Prostate gland (tissue), 2 donors: ENCODE measurements around the gene DPH1. TPM values are rescaled to one million over a fixed set of nuclear protein-coding genes. Genes with fewer than 3 reads are reported as not detected.
A peak's percentile ranks its signal among the peaks of the same experiment; 100 is the strongest.
"Not testable (repeated sequence)": the region's sequence is repeated elsewhere in the genome, so short reads cannot be mapped to it uniquely, and the experiment has no call there.

Experiments
- DNase-seq: peaks from one replicate; pipeline ENCODE4 v3.0.0-alpha.2; 2019; ENCODE audit warnings: low spot score
- H3K27ac ChIP-seq, 2 donors: fragments of 200-600 bp; sonication (generic); 2 replicates each; pipeline ENCODE4 v1.5.1; 2017 to 2019
- H3K27me3 ChIP-seq: fragments of 200-600 bp; sonication (generic); replicated peaks from 2 replicates; pipeline ENCODE4 v1.5.1; 2019; ENCODE audit not compliant: insufficient read depth
- H3K36me3 ChIP-seq, 2 donors: fragments of 200-600 bp; sonication (generic); 1 replicate in 1 of 2; 2 replicates in 1 of 2; pipeline versions ENCODE4 v1.5.1 to v1.8.1; 2017 to 2019
- H3K4me1 ChIP-seq: fragments of 200-600 bp; sonication (generic); replicated peaks from 2 replicates; pipeline ENCODE4 v1.5.1; 2019
- H3K4me3 ChIP-seq, 2 donors: fragments of 200-600 bp; sonication (generic); 2 replicates each; pipeline ENCODE4 v1.5.1; 2017 to 2019
- H3K9me3 ChIP-seq: fragments of 200-600 bp; sonication (generic); 2 replicates; pipeline ENCODE4 v1.5.1; 2017
- POLR2A ChIP-seq: fragments of 450-650 bp; IDR thresholded peaks from one replicate; pipeline ENCODE4 v1.6.1; 2016; ENCODE audit warnings: antibody characterized with exemption, mild to moderate bottlenecking
- POLR2AphosphoS5 ChIP-seq: sonication (generic); formaldehyde crosslinking; IDR thresholded peaks from one replicate; pipeline ENCODE4 v1.6.1; 2017; ENCODE audit warnings: antibody characterized with exemption
- WGBS: methylation state at CpG from one replicate; pipeline ENCODE4 v1.1.5; 2018; 5-methylcytosine and 5-hydroxymethylcytosine counted together
- intact Hi-C: fragments of 100-400 bp; cut with DNase I; formaldehyde crosslinking; loops from one replicate; pipeline ENCODE4 v1.14.2; 2022
- total RNA-seq, 2 donors: library from RNA; depleted of rRNA; stranded (reverse); fragments of >200 nt; gene quantifications; one replicate each; pipeline ENCODE4 v1.1.0, GENCODE V29; 2016
- TF ChIP-seq, protein P1 (sequence below), 4 experiments: fragments of 200-600 bp in 2 of 4; fragments of 450-650 bp in 2 of 4; sonication (generic) in 2 of 4; IDR thresholded peaks; 1 replicate in 3 of 4; 2 replicates in 1 of 4; pipeline ENCODE4 v1.5.1; 2016 to 2019; ENCODE audit warnings: antibody characterized with exemption in 4 of 4, mild to moderate bottlenecking in 2 of 4, moderate library complexity in 2 of 4

The DPH1 gene
- total RNA-seq, 2 donors from 2014 or later: 61.4 to 84.1 TPM

DNA sequence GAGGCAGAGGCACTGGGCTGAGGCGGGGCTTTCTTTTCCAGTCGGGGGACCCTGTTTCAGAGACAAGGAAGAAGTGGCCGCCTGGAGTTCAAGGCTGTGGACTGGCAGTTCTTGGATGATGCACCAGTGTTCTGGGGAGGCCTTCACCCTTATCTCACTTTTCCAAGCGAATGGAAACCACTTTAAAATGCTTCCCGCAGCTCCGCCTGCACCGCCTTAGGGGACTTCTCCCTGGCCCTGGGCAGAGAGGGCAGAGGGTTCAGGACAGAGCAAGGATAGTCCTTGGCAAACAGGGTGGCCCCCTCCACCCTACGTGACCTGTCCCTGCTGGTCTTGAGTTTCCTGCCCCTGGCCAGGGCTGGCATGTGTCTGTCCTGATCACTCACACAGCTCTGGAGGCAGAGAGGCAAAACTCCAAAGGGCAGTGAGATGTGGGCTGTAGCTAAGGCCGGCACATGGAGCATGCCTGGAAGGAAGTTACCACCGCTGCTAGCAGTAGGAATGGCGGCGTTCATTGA lies 25.5 kb upstream of the DPH1 start:
- no peak for DNase-seq
- Histone ChIP-seq H3K27me3 (no peaks in the 10 kb centered on the region), H3K4me1 (peaks cover 6% of the 10 kb centered on the region), H3K36me3 (no peaks in the 10 kb centered on the region), H3K9me3 (no peaks in the 10 kb centered on the region), H3K4me3 (no peak overlapping the region), H3K27ac (no peak overlapping the region)
- WGBS: 84% methylated on average over 12 of the region's 12 CpGs
- intact Hi-C loops: no loop called here
- TF ChIP-seq, protein P1, sequence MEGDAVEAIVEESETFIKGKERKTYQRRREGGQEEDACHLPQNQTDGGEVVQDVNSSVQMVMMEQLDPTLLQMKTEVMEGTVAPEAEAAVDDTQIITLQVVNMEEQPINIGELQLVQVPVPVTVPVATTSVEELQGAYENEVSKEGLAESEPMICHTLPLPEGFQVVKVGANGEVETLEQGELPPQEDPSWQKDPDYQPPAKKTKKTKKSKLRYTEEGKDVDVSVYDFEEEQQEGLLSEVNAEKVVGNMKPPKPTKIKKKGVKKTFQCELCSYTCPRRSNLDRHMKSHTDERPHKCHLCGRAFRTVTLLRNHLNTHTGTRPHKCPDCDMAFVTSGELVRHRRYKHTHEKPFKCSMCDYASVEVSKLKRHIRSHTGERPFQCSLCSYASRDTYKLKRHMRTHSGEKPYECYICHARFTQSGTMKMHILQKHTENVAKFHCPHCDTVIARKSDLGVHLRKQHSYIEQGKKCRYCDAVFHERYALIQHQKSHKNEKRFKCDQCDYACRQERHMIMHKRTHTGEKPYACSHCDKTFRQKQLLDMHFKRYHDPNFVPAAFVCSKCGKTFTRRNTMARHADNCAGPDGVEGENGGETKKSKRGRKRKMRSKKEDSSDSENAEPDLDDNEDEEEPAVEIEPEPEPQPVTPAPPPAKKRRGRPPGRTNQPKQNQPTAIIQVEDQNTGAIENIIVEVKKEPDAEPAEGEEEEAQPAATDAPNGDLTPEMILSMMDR (IDR thresholded peaks at IDR 0.05): no peak
- no peak for TF ChIP-seq POLR2A
- TF ChIP-seq POLR2AphosphoS5: no peak

DNA sequence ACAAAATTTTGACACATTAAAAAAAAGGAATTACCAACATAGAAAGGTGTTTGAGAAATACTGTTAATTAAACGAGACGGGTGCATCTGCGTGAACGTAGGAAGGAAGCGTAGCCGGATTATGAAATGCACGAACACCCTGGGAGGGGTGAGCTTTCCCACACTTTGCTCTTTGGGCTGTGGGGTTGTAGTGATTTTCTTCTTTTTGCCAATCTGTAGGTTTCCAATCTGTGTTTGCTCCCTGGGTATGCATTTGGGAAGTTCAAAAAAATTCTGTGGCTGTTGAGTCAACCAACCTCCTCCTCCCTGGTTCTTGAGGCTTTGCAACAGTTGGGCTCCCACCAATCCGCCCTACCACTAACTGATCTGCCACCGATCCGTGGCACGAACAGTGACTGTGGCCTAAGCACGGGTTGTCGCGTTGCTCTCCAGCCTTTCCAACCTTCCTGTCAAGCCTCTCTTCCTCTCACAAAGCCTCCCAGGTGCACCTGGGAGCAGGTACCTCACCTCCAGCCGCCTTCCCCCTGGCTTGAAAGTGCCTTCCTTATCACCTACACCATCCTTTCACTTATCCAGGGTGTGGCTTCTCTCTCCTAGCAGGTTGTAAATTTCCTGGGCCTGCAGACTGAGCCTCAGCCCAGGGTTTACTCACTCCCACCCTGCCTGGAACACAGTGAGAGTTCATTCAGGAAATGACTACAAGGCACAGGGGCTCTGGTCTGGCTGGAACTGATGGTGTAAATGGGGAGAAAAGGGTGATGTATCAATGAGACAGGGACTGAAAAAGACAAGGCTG lies 21.4 kb upstream of the DPH1 start:
- TF ChIP-seq POLR2A (no peak), POLR2AphosphoS5 (no peak)
- TF ChIP-seq, protein P1 (IDR thresholded peaks at IDR 0.05): no peak
- Histone ChIP-seq H3K4me3 (no peak overlapping the region), H3K4me1 (peaks cover 3% of the 10 kb centered on the region), H3K36me3 (no peaks in the 10 kb centered on the region), H3K9me3 (no peaks in the 10 kb centered on the region), H3K27me3 (no peaks in the 10 kb centered on the region), H3K27ac (no peak overlapping the region)
- 84% methylated on average over 15 of the region's 15 CpGs for WGBS
- no peak for DNase-seq
- intact Hi-C loops: no loop called here

DNA sequence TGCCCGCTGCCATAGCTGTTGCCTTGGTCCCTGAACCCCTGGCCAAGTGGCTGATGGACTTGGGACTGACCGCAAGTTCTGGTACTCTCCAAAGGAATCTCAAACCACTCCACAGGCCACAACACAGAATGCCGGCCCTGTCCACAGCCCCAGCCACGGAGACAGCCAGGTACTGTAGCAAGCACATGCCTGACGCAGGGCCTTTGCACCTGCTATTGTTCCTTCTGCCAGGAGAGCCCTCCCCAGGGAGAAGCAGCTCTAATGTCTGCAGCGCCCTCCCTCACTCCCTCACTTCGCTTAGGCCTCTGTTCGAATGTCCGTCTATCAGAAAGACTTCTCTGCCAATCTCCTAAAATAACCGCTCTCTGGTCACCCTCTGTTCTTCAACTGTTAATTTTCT lies 20.2 kb upstream of the DPH1 start:
- Histone ChIP-seq H3K27me3 (no peaks in the 10 kb centered on the region), H3K4me1 (peaks cover 3% of the 10 kb centered on the region), H3K27ac (no peak overlapping the region), H3K36me3 (no peaks in the 10 kb centered on the region), H3K4me3 (no peak overlapping the region), H3K9me3 (no peaks in the 10 kb centered on the region)
- DNase-seq: no peak
- intact Hi-C loops: no loop called here
- no peak for TF ChIP-seq POLR2AphosphoS5
- TF ChIP-seq, protein P1 (IDR thresholded peaks at IDR 0.05): no peak
- no peak for TF ChIP-seq POLR2A
- 92% methylated on average over 10 of the region's 10 CpGs for WGBS

DNA sequence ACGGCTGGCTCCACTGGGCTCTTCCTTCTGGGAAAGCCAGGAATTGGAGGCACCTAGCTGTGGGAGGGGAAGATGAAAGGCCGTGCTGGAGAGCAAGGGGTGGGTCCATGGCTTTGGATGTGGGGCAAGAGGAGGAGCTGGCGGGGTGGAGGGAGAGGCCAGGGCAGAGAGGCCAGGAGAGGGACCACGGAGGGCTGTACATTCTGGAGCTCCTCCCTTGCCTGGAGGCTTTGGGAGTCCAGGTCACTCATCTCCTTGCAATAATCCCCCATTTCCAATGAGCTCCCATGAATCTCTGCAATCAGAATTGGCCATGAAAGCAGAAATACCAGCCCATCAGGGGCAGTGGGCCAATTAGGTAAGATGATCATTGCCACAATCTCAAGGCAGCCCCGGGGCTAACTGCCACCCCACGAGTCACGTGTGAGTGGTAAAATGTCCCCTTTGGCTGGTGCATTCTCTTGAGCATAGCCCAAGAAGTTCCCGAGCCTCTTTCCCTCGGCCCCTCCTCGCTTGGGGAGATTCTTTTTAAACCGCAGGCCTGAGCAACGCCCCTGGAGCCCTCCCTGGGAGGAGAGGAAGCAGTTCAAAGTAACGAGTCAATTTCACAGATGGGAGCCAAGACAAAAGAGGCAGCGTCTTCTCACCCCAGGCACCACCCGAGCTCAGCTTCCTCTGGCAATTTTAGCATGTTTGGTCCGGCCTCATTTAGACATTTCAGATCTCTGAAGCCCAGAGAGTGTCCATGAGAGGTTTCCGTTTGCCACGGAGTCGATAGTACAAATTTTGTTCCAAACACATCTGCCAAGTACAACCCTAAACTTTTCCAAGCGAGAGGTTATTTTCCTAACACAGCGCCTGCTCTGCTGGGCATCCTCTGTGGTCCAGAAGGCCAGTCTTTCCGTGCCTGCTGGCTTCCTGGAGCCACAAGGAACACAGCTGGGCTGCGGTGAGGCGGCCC lies 18.3 kb upstream of the DPH1 start:
- WGBS: 14% methylated on average over 24 of the region's 24 CpGs
- Histone ChIP-seq H3K4me3 (peak overlapping the region in 1 of 2 donors; percentile 1), H3K27me3 (no peaks in the 10 kb centered on the region), H3K36me3 (no peaks in the 10 kb centered on the region), H3K9me3 (no peaks in the 10 kb centered on the region), H3K27ac (peak overlapping the region; percentile 66 to 86), H3K4me1 (peaks cover 3% of the 10 kb centered on the region)
- TF ChIP-seq POLR2A (no peak), POLR2AphosphoS5 (peak; percentile 91)
- intact Hi-C loops: no loop called here
- peak; percentile 89 for DNase-seq

DNA sequence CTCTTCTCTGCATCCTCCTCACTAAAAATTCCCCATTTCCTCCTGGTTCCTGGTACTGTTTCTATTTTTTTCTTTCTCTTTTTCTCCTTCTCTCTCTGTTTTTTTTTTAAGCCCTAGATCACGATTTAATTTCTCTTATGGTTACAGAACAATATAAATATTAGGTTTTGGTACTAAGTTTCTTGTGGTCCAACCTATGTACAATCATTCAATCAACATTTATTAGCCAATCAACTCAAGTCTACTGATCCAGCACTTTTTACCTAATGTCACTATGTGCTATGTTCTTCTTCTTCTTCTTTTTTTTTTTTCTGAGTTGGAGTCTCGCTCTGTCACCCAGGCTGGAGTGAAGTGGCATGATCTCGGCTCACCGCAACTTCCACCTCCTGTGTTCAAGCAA lies 17.5 kb upstream of the DPH1 start:
- 87% methylated on average over 4 of the region's 4 CpGs for whole genome bisulfite sequencing
- intact Hi-C loops: no loop called here
- no peak for DNase-seq
- Histone ChIP-seq H3K27ac (peak overlapping the region; percentile 66 to 86), H3K36me3 (no peaks in the 10 kb centered on the region), H3K27me3 (no peaks in the 10 kb centered on the region), H3K4me3 (no peak overlapping the region), H3K4me1 (peaks cover 3% of the 10 kb centered on the region), H3K9me3 (no peaks in the 10 kb centered on the region)
- TF ChIP-seq, protein P1 (IDR thresholded peaks at IDR 0.05): no peak
- TF ChIP-seq POLR2AphosphoS5: no peak
- TF ChIP-seq POLR2A: no peak

DNA sequence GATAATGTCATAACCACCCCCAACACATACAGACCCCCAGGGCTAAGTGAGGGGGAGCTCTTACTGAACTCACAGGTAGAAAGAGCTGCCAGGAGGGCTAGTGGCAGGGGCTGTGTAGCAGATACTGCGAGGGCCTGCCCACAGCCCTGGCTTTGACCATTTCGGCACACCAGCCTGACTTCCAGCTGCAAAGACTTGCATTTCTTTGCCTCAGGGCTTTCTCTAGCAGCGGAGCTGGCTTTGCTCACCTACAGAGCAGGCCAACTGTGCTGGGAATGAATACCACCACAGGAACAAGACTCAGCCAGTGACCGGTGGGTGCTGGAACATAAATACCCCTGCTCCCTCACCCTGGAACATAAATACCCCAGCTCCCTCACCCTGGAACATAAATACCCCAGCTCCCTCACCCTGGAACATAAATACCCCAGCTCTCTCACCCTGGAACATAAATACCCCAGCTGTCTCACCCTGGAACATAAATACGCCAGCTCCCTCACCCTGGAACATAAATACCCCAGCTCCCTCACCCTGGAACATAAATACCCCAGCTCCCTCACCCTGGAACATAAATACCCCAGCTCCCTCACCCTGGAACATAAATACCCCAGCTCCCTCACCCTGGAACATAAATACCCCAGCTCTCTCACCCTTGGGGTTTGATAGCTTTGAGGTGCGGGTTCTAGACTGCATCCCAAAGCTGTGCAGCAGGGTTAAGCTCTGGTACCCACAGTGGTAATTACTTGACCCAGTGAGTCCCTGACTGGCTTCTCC lies 16.5 kb upstream of the DPH1 start:
- DNase-seq, H3K4me1 ChIP-seq, H3K9me3 ChIP-seq, H3K36me3 ChIP-seq, H3K27me3 ChIP-seq, H3K4me3 ChIP-seq, intact Hi-C loops: not testable (repeated sequence)
- WGBS: 61% methylated on average over 6 of the region's 6 CpGs
- peak overlapping the region; percentile 66 to 86 for H3K27ac ChIP-seq
